HG02642 (cell line): ENCODE measurements around the gene NAB2.
"Not testable (repeated sequence)": the region's sequence is repeated elsewhere in the genome, so short reads cannot be mapped to it uniquely, and the experiment has no call there.

Source experiments
- ATAC-seq: cut with Tn5 transposase; IDR thresholded peaks from one replicate; pipeline ENCODE4 v1.9.1; 2021; ENCODE audit warnings: mild to moderate bottlenecking; ENCODE audit not compliant: unreplicated experiment, poor library complexity

NAB2 gene

GRCh38 chr12:57088354-57089270 lies at the start of gene NAB2:
TSS of gene NAB2 (plus strand) at chr12:57089114. CDS start at chr12:57089272, 158 bp downstream.
- peak; percentile 55 for ATAC-seq

GRCh38 chr12:57040211-57040610 lies 48.7 kb upstream of the NAB2 start:
- ATAC-seq, result no peak

- ATAC-seq, result no peak
These were observed 48.2 kb upstream of the NAB2 start for GRCh38 chr12:57040750-57041149.

GRCh38 chr12:57042695-57043094 lies 46.2 kb upstream of the NAB2 start:
- ATAC-seq, result no peak

- ATAC-seq, result no peak
These were observed 44.4 kb upstream of the NAB2 start for GRCh38 chr12:57044468-57044867.

GRCh38 chr12:57044889-57045288 lies 44.0 kb upstream of the NAB2 start:
- no peak for ATAC-seq

- no peak for ATAC-seq
These were observed 42.7 kb upstream of the NAB2 start for GRCh38 chr12:57046086-57046791.

- no peak for ATAC-seq
These were observed 41.7 kb upstream of the NAB2 start for GRCh38 chr12:57046947-57047890.

GRCh38 chr12:57047981-57048380 lies 40.9 kb upstream of the NAB2 start:
- no peak for ATAC-seq

- no peak for ATAC-seq
These were observed 40.3 kb upstream of the NAB2 start for GRCh38 chr12:57048423-57049118.

GRCh38 chr12:57049119-57049446 lies 39.8 kb upstream of the NAB2 start:
- no peak for ATAC-seq

- ATAC-seq, result no peak
These were observed 39.0 kb upstream of the NAB2 start, which contains the start of gene MYO1A for GRCh38 chr12:57049890-57050289. TSS of gene MYO1A (minus strand) at chr12:57050129. CDS start at chr12:57048323, 1,806 bp downstream.

GRCh38 chr12:57051011-57051410 lies 37.9 kb upstream of the NAB2 start:
- ATAC-seq, result no peak

- not testable (repeated sequence) for ATAC-seq
These were observed 35.8 kb upstream of the NAB2 start for GRCh38 chr12:57053146-57053545.

GRCh38 chr12:57053901-57054300 lies 35.0 kb upstream of the NAB2 start:
- not testable (repeated sequence) for ATAC-seq

GRCh38 chr12:57055824-57056223 lies 33.1 kb upstream of the NAB2 start:
- no peak for ATAC-seq

GRCh38 chr12:57057067-57057751 lies 31.7 kb upstream of the NAB2 start:
- no peak for ATAC-seq

- ATAC-seq, result peak; percentile 60
These were observed 30.5 kb upstream of the NAB2 start for GRCh38 chr12:57058454-57058853.

GRCh38 chr12:57063991-57064685 lies 24.8 kb upstream of the NAB2 start:
- ATAC-seq, result peak; percentile 68
